ENCODE results near the gene ARHGAP28. TPM values are rescaled to one million over a fixed set of nuclear protein-coding genes. Genes with fewer than 3 reads are reported as not detected.

The ARHGAP28 gene
- polyA plus RNA-seq, 1 experiment: 38.2 TPM

GRCh38 chr18:6901286-6901926, 171.9 kb downstream of the ARHGAP28 start:
- no peak overlapping the region for H3K27ac ChIP-seq (ENCODE audit: low read depth, low read length)
- H3K4me3 ChIP-seq (ENCODE audit: low read depth, low read length): no peak overlapping the region
- no peak for DNase-seq (ENCODE audit: low read depth, low spot score)
- TF ChIP-seq CTCF (IDR thresholded peaks at IDR 0.05; ENCODE audit: low read depth, low read length): no peak
- H3K9me3 ChIP-seq (ENCODE audit: control insufficient read depth, insufficient read depth, low read length): no peaks in the 10 kb centered on the region
- ChIA-PET CTCF (no interaction called here), POLR2A (no interaction called here)
- no peaks in the 10 kb centered on the region for H3K27me3 ChIP-seq (ENCODE audit: control insufficient read depth, insufficient read depth, low read length)

- Histone ChIP-seq H3K27ac (ENCODE audit: low read depth, low read length) (no peak overlapping the region), H3K9me3 (ENCODE audit: control insufficient read depth, insufficient read depth, low read length) (no peaks in the 10 kb centered on the region), H3K27me3 (ENCODE audit: control insufficient read depth, insufficient read depth, low read length) (peaks cover 2% of the 10 kb centered on the region), H3K4me3 (ENCODE audit: low read depth, low read length) (no peak overlapping the region)
- POLR2A ChIA-PET: no interaction called here
- no peak for TF ChIP-seq CTCF (IDR thresholded peaks at IDR 0.05; ENCODE audit: low read depth, low read length)
- CTCF ChIA-PET: interaction anchor here (2.3 kb wide), 1 partner anchor 260 kb away, joined by 16 read pairs; no protein-coding TSS in a partner anchor
- no peak for DNase-seq (ENCODE audit: low read depth, low spot score)
Measured at GRCh38 chr18:6917072-6917471, 187.6 kb downstream of the ARHGAP28 start.

- Histone ChIP-seq H3K9me3 (ENCODE audit: control insufficient read depth, insufficient read depth, low read length) (no peaks in the 10 kb centered on the region), H3K27me3 (ENCODE audit: control insufficient read depth, insufficient read depth, low read length) (peaks cover 6% of the 10 kb centered on the region), H3K4me3 (ENCODE audit: low read depth, low read length) (no peak overlapping the region), H3K27ac (ENCODE audit: low read depth, low read length) (no peak overlapping the region)
- CTCF ChIA-PET: interaction anchor here (0.6 to 4.4 kb wide), 26 partner anchors 8 to 377 kb away, joined by 3 to 79 read pairs (median 4); no protein-coding TSS in a partner anchor
- TF ChIP-seq CTCF (IDR thresholded peaks at IDR 0.05; ENCODE audit: low read depth, low read length): peak; percentile 91
- POLR2A ChIA-PET: interaction anchor here (1.1 kb wide), 1 partner anchor 257 kb away, joined by 7 read pairs; no protein-coding TSS in a partner anchor
- peak; percentile 27 for DNase-seq (ENCODE audit: low read depth, low spot score)
Measured at GRCh38 chr18:6920099-6920955, 190.8 kb downstream of the ARHGAP28 start.

GRCh38 chr18:6921571-6921970, 192.1 kb downstream of the ARHGAP28 start:
- no peak for TF ChIP-seq CTCF (IDR thresholded peaks at IDR 0.05; ENCODE audit: low read depth, low read length)
- Histone ChIP-seq H3K27ac (ENCODE audit: low read depth, low read length) (no peak overlapping the region), H3K4me3 (ENCODE audit: low read depth, low read length) (no peak overlapping the region), H3K9me3 (ENCODE audit: control insufficient read depth, insufficient read depth, low read length) (no peaks in the 10 kb centered on the region), H3K27me3 (ENCODE audit: control insufficient read depth, insufficient read depth, low read length) (peaks cover 6% of the 10 kb centered on the region)
- no peak for DNase-seq (ENCODE audit: low read depth, low spot score)
- ChIA-PET CTCF (interaction anchor here (0.5 to 4.4 kb wide), 8 partner anchors 13 to 255 kb away, joined by 3 to 79 read pairs (median 4); no protein-coding TSS in a partner anchor), POLR2A (no interaction called here)

- no peak for DNase-seq (ENCODE audit: low read depth, low spot score)
- Histone ChIP-seq H3K27me3 (ENCODE audit: control insufficient read depth, insufficient read depth, low read length) (peaks cover 6% of the 10 kb centered on the region), H3K27ac (ENCODE audit: low read depth, low read length) (no peak overlapping the region), H3K4me3 (ENCODE audit: low read depth, low read length) (no peak overlapping the region), H3K9me3 (ENCODE audit: control insufficient read depth, insufficient read depth, low read length) (no peaks in the 10 kb centered on the region)
- CTCF ChIA-PET: interaction anchor here (0.5 kb wide), 1 partner anchor 76 kb away, joined by 3 read pairs; no protein-coding TSS in a partner anchor
- TF ChIP-seq CTCF (IDR thresholded peaks at IDR 0.05; ENCODE audit: low read depth, low read length): no peak
- POLR2A ChIA-PET: no interaction called here
Measured at GRCh38 chr18:6923220-6923619, 193.7 kb downstream of the ARHGAP28 start.

Measured in AG04450 (cell line).